ENCODE results near the gene SVOP.
A peak's percentile ranks its signal among the peaks of the same experiment; 100 is the strongest.

Gene SVOP

DNA sequence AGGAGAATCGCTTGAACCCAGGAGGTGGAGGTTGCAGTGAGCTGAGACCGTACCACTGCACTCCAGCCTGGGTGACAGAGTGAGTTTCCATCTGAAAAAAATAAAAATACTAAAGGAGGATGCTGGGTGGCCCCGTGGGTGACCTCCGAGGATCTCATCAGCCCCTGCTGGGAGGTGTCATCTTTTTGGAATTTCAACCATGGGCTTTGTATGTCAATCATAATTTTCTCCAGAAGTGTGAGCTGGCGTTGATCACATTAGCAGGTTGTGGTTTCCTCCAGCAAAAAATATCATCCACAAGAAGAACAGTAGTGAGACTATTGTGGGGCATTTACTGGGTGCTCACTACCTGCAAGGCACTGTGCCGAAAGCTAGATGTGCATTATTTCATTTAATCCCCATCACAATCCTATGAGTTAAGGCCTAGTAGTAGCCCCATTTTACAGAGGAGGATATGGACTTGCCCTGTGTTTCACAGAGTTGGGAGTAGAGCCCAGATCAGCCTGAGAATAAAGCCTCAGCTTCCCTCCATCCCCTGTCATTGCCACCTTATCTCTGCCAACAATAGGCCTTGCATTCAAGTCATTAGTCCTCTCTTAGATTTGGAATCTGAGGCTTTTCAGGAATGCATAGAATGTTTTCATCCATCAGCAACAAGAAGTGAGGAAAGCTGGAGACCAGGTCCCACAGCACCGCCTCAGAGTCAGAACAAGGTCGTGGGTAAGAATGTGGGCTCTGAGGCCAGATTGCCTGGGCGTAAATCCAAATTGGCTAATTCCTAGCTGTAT lies 39.8 kb downstream of the SVOP start:
- DNase-seq = no peak

DNA sequence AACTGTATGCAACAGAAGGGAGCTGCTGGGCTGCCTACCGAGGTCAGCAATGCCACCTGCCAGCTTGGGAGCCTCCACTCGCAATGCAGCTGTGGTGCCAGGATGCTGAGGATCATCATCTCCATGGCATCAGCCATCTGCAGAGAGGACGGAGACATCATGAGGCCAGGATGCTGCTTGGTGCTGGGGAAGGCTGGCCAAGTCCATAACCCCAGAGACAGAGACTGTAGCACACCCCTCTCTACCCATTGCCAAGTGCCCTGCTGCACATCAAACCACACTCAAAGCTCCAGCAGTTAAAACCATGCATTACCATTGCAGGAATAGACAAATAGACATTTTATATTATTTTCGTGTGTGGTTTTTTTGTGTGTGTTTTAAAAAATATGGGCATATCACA lies 43.5 kb downstream of the SVOP start:
- DNase-seq = no peak

DNA sequence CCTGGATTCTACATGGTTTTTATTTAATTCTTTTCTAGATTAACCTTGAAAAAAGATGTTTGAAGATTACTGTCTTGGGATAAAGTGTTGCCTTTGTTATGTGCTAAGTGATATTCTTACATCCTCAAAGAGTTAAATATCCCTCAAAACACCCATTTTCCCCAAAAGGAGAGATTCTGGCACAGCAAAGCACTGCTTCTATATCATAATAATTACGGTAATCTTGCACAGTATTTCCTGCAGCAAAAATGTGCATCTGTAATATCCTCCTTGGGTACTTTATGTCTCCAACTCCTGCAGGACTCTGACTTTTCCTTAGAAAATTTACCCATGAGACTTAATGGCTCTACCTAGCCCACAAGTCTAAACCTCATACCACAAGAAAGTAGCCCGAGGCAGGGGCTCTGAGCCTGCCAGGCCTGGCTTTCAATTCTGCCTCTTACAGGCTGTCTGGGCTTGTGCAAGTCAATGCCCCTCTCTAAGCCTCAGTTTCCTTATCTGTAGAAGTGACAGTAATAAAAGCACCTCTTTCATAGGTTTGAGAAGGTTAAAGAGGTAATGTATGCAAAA lies 45.8 kb downstream of the SVOP start:
- no peak for DNase-seq

DNA sequence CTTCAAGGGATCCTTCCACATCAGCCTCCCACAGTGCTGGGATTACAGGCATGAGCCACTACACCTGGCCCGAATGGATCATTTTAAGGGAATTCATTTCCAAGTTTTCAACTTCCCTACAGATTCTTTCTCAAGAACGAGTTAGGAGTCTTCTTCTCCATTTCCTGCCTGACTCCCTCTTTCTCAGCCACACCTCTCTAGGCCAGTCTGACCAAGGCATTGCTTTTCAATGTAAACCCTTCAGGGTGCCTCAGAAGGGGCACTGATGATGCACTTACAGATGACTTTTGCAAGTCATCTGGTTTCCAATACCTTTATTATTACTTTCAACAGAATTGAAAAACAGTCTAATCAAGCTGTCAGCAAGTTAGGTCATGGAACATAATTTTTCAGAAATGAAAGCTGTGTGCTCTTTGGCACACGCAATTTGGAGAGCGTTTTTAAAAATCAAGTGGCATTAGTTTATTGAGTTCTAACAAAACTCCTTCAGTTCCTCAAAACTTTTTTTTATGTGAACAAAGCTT lies 47.2 kb downstream of the SVOP start:
- DNase-seq = no peak

DNA sequence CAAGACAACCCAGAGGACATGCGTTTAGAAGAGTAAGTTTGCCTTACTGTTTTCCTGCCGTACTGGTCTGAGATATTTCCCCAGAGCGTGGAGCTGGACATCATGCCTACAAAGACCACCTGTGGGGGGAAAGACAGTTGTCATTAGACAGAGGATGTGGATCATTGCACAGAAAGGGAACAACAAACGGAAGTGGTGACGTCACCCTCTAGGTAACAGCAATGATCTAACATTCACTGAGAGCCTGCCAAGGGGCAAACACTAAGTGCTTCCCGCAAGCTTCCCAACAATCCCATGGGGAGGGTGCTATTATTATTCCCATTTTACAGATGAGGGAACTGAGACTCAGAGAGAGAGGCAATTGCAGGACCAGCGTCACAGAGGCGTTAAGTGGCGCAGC lies 48.5 kb downstream of the SVOP start:
- DNase-seq = no peak

DNA sequence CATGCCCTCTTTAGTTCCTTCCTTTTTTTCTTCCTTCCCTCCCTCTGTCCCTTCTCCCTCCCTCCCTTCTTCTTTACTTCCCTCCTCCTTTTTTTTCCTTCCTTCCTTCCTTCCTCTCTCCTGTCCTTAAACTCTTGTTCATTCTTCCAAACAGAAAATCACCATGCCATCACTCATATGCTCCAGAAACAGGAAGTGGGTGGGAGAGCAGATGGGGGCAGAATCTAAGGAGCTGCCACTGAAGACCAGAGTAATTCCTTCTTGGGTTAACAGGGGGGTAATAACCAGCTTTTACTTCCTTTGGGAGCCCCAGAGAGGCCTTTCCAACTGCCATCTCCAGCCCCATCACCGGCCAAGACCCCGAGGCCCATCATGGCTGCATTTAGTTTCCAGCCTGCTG lies 51.2 kb downstream of the SVOP start:
- no peak for DNase-seq

DNA sequence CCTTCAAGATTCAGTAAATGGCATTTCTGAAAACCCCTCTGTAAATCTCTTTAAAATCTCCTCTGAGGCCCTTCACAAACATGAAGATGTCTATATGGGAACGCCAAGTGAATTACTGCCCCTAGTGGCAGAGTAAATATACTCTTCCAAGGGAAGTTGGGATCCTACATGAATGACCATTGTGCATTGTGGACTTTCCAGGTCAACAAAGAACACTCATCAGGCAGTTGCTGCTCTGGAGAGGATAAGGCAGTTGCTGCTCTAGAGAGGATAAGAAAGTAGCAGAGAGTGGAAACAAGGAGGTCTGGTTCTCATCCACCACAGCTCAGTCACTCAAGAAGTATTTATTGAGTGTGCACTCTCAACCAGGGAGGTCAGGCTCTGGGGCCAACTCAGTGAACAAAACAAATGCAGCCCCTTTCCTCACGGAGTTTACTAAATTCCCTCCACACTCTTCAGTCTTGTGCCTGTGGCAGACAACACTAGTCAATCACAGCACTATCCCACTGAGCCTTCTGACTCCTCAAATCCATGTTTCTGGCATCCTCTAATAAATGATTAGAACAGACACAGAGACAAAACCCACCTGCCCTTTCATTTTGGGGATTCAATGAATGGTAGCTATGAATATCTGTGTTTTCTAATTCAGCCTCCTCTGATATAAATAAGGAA lies 52.9 kb downstream of the SVOP start:
- DNase-seq = no peak

DNA sequence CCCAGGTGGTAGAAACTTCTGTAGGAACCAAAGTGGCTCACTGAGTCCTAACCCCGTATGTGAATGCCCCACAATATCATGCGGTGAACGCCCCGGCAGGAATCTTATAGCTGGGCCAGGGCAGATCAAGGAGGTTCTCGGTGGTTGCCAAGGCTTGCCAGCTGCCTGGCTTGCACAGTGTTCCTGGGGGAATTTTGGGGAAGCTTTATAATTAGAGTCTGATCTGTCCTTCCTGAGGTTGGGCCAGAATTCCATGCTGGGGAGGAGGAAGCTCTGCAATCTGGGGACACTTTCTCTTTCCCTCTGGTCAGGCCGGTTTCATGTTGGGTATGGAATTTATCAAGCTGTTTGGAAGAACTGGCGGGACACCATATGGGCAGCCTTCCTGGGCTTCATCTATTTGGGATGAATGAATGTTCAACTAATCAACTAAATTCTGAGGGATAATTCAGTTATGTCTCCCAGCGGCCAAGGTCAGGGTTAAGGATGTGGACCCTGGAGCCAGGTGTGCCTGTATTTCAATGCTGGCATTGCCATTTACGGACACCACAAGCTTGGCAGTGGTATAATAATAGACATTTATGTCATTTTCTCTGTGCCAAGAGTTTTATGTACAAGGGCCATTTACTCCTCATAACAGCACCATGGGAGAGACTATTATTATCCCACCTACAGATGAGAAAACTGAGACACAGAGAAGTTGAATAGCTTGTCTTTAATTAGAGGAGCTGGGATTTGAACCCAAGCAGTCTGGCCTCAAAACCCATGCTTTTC lies 54.3 kb downstream of the SVOP start:
- no peak for DNase-seq

DNA sequence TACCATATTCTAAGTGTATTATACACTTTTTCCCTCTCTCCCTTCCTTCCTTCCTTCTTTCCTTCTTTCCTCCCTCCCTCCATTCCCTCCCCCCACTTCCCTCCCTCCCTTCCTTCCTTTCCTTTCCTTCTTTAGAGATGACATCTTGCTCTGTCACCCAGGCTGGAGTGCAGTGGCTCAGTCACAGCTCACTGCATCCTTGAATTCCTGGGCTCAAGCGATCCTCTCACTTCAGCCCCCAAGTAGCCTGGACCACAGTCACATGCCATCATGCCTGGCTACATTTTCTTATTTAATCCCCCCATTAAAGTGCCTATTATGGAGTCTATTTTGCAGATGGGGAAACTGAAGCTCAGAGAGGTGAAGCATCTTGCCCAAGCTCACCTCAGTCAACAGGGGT lies 55.0 kb downstream of the SVOP start:
- DNase-seq = no peak

DNA sequence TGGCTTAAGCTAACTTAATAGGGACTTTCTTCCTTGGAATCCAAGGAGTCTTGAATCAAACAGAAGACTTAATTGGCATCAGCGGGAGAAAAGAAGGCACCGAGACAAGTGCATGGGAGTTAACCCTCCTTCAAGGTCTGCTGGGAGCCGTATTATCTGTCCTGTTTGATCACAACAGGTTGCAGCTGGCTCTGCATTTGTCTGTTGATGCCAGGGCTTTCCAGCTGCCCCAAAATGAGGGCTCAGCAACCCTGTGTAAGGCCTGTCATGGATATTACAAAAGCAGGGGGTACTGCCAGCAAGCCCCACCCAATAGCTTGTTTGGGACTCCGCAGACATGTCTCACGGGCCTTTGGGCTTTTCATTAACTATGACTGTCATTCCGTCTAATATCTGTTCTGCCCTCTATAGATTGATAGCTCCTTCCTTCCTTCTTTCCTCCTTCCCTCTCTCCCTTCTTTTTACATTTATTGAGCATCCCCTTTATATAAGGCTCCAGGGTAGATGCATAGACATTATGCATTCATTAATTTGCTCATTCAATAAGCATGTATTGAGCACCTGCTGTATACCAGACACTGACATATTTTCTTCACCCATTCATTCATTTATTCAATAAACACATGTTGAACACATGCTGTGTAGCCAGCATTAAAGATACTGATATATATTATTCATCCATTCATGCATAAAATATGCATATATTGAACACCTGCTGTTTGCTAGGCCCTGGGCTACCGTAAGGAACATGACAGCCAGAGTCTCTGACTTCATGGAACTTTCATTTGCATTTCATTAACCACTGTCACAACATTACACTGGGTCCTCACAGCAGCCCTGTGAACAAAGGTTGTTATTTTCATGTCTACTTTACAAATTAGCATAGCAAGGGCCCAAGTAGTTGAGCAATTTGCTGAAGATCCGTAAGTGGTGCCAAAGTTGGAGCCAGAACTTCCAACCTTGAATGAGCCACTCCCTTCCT lies 56.2 kb downstream of the SVOP start:
- no peak for DNase-seq

DNA sequence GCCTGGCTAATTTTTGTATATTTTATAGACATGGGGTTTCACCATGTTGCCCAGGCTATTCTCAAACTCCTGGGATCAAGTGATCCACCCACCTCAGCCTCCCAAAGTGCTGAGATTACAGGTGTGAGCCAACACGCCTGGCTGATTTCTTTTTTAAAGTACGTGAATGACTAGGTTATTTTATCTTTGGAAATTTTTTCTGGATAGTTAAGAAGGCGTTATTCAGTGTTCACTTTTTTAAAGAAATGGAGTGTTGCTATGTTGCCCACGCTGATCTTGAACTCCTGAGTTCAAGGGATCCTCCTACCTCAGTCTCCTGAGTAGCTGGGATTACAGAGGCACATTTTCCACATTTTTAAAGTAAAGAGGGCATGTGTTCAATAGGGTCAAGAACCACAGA lies 58.6 kb downstream of the SVOP start:
- peak in 7 of 56 donors; percentile 0 to 37 (median 14) for DNase-seq

DNA sequence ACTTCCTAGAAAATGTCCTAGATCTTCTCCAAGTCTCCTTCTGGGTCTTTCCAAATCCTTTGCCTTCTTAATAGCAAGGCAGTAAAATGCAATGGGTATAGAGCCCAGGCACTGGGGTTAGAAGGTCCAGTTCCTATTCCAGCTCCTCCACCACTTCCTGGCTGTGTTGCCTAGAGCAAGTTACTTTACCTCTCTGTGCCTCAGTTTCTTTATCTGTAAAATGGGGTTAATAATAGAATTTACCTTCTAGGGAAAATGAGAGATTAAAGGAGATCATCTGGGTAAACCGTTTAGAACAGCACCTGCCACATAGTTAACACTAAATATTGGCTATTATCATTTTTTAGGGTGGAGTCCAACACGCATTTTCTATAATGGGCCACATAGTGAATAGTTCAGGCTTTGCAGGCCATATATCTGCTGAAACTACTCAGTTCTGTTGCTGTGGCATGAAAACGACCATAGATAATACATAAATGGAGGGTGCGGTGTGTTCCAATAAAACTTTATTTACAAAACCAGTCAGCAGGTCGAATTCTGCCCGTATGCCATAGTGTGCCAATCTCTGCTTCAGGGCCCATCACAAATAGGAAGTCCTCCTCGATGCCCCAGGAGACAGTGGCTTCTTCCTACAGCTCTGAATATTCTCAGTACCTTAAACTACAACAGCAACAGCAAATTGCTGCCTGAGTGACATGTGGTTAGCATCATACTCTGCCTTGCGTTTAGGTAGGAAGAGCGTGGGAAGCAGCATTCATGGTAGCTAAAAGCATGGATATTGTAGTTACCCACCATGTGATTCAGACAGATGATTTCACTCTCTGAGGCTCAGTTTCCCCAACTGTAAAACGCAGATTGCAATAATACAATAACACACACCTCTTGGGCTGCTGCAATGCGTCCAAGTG lies 60.9 kb downstream of the SVOP start:
- peak in 12 of 56 donors; percentile 3 to 54 (median 10) for DNase-seq

DNA sequence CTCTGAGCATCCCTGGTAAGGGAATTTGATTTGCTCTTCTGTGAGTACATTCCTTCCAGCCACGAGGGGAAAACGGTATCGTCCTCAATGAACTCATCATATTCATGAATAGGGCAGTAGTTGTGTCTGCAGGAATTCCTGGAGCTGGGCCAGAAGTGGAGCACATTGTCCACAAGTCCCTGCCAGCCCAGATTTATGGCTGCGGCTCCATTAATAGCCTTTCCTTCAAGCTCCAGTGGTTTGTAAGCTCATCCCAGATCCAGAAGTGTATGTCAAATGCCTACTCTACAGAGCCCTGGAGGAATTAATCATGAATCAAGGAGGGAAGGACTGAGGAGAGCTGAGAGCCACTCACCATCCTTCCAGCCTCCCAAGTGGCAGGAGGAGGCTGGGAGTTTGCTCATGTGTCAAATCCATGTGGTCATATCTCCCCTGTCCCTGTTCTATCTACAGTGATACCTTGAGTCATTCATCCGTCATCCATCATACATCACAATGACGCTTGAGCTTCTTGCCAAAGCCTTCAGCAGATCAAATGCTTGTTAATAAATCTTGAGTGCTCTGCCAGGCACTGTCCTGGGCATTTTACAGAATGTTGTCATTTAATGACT lies 65.5 kb downstream of the SVOP start:
- peak in 2 of 56 donors; percentile 4 to 17 for DNase-seq

DNA sequence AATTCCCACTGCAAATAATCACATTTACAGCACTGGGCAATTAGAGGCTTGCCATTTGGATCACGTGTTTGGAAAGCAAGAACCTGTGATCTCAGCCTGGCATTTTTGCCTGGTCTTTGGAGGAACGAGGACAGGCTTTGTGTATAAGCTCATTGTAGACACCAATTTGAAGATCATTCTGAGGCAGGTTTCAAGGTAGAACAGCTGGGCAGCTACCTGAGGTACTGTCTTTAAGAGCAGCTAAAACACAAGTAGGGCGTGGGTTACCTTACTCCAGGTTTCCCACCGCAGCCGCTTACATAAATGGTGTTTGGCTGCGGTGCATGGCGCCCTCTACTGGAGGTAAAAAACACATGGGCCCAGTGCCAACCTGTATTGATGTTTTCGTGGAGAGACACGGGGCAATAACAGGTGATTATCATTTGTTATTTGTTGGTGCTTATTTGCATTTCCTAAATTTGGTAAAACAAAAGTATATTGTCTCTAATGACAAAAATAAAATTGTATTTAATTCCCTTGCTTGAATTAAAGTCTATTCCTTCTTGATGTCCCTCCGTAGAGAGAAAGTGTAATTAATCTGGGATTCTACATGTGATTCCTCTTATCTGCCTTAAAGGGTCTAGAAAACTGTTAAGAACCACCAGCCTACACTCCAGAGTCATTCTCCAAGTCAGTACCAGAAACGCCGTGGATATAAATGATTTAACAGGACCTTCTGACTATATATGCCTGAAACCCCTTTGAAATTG lies 69.7 kb downstream of the SVOP start:
- peak in 50 of 56 donors; percentile 1 to 82 (median 43) for DNase-seq

DNA sequence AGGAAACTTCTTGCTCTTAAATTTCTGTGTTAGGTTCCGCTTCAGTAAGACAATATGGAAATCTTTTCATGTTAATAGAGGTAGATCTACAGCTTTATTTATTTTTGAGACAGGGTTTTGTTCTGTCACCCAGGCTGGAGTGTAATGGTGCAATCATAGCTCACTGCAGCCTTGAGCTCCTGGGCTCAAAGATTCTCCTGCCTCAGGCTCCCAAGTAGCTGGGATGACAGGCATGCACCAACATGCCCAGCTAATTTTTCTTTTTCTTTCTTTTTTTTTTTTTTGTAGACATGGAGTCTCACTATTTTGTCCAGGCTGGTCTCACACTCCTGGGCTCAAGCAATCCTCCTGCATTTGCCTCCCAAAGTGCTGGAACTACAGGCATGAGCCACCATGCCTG lies 70.9 kb downstream of the SVOP start:
- no peak for DNase-seq

DNA sequence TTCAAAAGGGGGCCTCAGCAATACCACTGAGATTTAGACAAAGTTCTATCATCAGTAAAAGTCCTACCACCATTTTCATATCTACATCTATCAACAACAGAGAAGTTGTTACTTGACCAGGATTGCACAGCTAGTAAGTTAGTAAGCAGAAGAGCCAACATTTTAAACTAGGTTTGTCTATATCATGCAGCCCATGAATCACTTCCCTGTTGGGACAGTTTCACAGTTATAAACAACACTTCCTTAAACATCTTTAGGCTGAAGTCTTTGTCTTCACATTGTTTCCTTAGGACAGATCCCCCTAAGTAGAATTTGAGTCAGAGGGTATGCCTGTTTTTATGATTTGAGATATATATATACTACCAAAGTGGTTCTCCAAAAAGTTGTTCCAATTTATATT lies 72.5 kb downstream of the SVOP start:
- DNase-seq = no peak

DNA sequence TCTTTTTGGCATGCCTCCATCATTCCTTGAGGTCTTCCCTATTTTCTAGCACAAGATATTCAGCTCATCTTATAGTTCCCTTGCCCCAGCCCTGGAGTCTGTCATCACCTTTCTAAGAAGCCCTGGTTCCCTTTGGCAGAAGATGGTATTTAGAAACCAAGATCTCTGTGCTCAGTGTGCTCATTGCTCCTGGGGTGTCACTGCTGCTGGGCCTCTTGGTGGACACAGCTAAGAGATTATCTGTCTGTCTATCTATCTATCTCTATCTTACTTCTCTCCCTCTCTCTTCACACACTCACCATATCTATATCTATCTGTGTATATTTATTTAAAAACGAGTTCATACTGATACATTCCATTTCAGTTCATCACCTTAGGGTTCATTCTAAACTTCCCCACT lies 73.8 kb downstream of the SVOP start:
- no peak for DNase-seq

DNA sequence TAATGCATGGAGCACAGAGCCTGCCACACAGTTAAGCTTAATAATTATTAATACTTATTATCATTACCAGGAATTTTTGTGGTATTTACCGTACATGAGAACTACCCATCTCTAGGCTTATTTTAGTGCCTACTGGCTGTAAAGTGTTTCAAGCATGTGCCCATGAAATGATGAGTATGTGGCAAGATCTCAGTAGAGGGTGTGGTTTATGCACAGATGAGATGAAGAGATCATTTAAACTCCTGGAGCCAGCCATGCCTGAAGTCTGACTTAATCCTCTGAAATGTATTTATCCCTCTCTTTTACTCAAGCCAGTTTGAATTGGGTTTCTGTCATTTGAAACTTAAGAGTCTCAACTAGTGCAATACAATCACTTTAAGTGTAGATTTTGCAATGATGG lies 80.7 kb downstream of the SVOP start:
- DNase-seq = no peak
